ENCODE measurements around the gene EDC3.

- no peak for TF ChIP-seq EP300 (IDR thresholded peaks at IDR 0.05)
- TF ChIP-seq POLR2A (IDR thresholded peaks at IDR 0.05), result no peak
Measured at GRCh38 chr15:74627766-74628165, 68.1 kb downstream of the EDC3 start.

All from sigmoid colon (tissue), 4 donors.